Mesothelial cell of epicardium (in vitro differentiated cells): Measurements from ENCODE around the gene DEAF1. TPM values are rescaled to one million over a fixed set of nuclear protein-coding genes. Genes with fewer than 3 reads are reported as not detected.

Source experiments
- DNase-seq, 2 experiments: peaks; one replicate each; pipeline ENCODE4 v3.0.0; 2021; ENCODE audit warnings: low spot score in 2 of 2; ENCODE audit not compliant: unreplicated experiment in 2 of 2
- H3K27ac Mint-ChIP-seq: 2 replicates; pipeline ENCODE4 v1.8.0; 2021; ENCODE audit warnings: mixed read lengths
- H3K27me3 Mint-ChIP-seq: 2 replicates; pipeline ENCODE4 v1.8.0; 2021; ENCODE audit warnings: low read depth, mixed read lengths
- H3K36me3 Mint-ChIP-seq: 2 replicates; pipeline ENCODE4 v1.8.0; 2021; ENCODE audit warnings: mixed read lengths
- H3K4me1 Mint-ChIP-seq: 2 replicates; pipeline ENCODE4 v1.8.0; 2021; ENCODE audit warnings: mixed read lengths
- H3K4me3 Mint-ChIP-seq: 2 replicates; pipeline ENCODE4 v1.8.0; 2021; ENCODE audit warnings: mild to moderate bottlenecking, moderate library complexity, mixed read lengths
- H3K9me3 Mint-ChIP-seq: 2 replicates; pipeline ENCODE4 v1.8.0; 2021; ENCODE audit warnings: mixed read lengths
- total RNA-seq: library from RNA; stranded (reverse); gene quantifications from 3 replicates; pipeline ENCODE4 v1.2.1, GENCODE V29; 2021
- TF ChIP-seq, protein P1 (sequence below): fragments of 200-600 bp; sonication (generic); IDR thresholded peaks from one replicate; pipeline ENCODE4 v1.5.0; 2021; ENCODE audit warnings: antibody characterized with exemption; ENCODE audit not compliant: unreplicated experiment

Gene DEAF1
- total RNA-seq, 1 donor from 2014 or later: 64.0 TPM

DNA sequence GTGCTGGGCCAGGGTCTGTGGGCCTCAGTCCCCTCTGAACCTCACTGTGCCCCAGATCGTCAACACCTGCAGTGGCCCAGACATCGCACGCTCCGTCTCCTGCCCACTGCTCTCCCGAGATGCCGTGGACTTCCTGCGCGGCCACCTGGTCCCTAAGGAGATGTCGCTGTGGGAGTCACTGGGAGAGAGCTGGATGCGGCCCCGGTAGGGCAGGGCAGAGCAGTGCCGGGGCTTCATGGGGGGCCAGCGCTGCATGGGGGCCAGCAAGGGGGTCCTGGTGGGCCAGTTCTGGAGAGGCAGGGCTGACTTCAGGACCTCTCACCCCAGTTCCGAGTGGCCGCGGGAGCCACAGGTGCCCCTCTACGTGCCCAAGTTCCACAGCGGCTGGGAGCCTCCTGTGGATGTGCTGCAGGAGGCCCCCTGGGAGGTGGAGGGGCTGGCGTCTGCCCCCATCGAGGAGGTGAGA, 27.4 kb upstream of the DEAF1 start:
- Mint-ChIP-seq H3K27ac (no peak overlapping the region), H3K9me3 (no peaks in the 10 kb centered on the region), H3K27me3 (peaks cover 31% of the 10 kb centered on the region), H3K4me1 (peaks cover 3% of the 10 kb centered on the region), H3K36me3 (peaks cover 12% of the 10 kb centered on the region), H3K4me3 (no peak overlapping the region)
- TF ChIP-seq, protein P1, sequence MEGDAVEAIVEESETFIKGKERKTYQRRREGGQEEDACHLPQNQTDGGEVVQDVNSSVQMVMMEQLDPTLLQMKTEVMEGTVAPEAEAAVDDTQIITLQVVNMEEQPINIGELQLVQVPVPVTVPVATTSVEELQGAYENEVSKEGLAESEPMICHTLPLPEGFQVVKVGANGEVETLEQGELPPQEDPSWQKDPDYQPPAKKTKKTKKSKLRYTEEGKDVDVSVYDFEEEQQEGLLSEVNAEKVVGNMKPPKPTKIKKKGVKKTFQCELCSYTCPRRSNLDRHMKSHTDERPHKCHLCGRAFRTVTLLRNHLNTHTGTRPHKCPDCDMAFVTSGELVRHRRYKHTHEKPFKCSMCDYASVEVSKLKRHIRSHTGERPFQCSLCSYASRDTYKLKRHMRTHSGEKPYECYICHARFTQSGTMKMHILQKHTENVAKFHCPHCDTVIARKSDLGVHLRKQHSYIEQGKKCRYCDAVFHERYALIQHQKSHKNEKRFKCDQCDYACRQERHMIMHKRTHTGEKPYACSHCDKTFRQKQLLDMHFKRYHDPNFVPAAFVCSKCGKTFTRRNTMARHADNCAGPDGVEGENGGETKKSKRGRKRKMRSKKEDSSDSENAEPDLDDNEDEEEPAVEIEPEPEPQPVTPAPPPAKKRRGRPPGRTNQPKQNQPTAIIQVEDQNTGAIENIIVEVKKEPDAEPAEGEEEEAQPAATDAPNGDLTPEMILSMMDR: no peak
- DNase-seq: no peak

DNA sequence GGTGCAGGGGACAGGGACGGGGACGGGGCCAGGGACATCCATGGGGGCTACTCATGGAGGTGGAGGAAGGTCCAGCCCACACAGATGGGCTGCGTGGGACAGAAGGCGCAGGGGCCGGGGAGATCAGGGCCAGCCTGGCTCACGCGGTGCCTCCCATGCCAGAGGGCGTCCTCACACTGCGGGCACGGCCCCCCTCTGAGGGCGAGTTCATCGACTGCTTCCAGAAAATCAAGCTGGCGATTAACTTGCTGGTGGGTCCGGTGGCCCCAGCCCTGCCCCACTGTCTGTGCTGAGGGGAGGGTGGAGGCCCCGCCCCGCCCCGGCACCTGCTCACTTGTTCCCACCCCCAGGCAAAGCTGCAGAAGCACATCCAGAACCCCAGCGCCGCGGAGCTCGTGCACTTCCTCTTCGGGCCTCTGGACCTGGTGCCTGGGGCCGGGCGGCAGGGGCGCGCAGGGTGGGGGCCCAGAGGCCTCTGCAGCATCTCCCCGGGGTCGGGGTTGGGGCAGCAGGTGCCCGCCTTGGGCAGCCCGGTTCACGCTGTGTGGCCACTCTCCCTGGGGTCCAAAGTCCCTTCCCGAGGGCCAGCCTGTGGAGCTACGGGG, 26.8 kb upstream of the DEAF1 start:
- TF ChIP-seq, protein P1: no peak
- Mint-ChIP-seq H3K36me3 (peaks cover 12% of the 10 kb centered on the region), H3K9me3 (no peaks in the 10 kb centered on the region), H3K27ac (no peak overlapping the region), H3K4me1 (peaks cover 2% of the 10 kb centered on the region), H3K27me3 (peaks cover 31% of the 10 kb centered on the region), H3K4me3 (no peak overlapping the region)
- no peak for DNase-seq

DNA sequence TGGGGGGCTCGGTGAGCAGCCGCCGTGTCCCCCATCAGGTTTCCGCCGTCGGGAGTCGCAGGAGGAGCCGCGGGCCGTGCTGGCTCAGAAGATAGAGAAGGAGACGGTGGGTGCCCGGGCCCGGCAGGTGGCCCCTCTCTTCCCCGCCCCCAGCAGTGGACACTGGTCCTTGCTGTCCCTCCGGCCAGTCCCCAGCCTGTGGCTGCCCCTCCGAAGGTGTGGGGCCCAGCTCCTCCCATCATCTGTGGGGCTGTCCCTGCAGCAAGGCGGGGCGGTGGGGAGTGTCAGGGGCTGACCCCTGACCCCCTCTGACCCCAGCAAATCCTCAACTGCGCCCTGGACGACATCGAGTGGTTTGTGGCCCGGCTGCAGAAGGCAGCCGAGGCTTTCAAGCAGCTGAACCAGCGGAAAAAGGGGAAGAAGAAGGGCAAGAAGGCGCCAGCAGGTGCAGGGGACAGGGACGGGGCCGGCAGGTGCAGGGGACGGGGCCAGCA, 26.3 kb upstream of the DEAF1 start:
- TF ChIP-seq, protein P1: no peak
- H3K27ac Mint-ChIP-seq: no peak overlapping the region
- H3K4me3 Mint-ChIP-seq: no peak overlapping the region
- peaks cover 16% of the 10 kb centered on the region for H3K36me3 Mint-ChIP-seq
- H3K9me3 Mint-ChIP-seq: no peaks in the 10 kb centered on the region
- H3K4me1 Mint-ChIP-seq: no peaks in the 10 kb centered on the region
- DNase-seq: no peak
- peaks cover 31% of the 10 kb centered on the region for H3K27me3 Mint-ChIP-seq

DNA sequence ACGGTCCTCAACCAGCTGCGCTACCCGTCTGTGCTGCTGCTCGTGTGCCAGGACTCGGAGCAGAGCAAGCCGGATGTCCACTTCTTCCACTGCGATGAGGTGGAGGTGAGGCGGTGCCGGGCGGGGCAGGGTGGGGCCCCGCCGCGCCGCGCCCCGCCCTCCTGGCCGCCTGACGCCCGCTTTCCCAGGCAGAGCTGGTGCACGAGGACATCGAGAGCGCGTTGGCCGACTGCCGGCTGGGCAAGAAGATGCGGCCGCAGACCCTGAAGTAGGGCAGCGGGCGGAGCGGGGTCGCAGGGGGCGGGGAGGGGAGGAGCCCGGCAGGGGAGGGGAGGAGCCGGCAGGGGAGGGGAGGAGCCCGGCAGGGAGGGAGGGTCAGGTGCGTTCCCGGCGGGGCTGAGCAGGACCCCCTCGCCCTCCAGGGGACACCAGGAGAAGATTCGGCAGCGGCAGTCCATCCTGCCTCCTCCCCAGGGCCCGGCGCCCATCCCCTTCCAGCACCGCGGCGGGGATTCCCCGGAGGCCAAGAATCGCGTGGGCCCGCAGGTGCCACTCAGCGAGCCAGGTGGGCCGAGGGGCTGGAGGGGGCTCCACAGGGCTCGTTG, 25.7 kb upstream of the DEAF1 start:
- TF ChIP-seq, protein P1: no peak
- peaks cover 17% of the 10 kb centered on the region for H3K36me3 Mint-ChIP-seq
- no peaks in the 10 kb centered on the region for H3K4me1 Mint-ChIP-seq
- DNase-seq: no peak
- peaks cover 31% of the 10 kb centered on the region for H3K27me3 Mint-ChIP-seq
- no peak overlapping the region for H3K4me3 Mint-ChIP-seq
- H3K27ac Mint-ChIP-seq: no peak overlapping the region
- H3K9me3 Mint-ChIP-seq: no peaks in the 10 kb centered on the region

DNA sequence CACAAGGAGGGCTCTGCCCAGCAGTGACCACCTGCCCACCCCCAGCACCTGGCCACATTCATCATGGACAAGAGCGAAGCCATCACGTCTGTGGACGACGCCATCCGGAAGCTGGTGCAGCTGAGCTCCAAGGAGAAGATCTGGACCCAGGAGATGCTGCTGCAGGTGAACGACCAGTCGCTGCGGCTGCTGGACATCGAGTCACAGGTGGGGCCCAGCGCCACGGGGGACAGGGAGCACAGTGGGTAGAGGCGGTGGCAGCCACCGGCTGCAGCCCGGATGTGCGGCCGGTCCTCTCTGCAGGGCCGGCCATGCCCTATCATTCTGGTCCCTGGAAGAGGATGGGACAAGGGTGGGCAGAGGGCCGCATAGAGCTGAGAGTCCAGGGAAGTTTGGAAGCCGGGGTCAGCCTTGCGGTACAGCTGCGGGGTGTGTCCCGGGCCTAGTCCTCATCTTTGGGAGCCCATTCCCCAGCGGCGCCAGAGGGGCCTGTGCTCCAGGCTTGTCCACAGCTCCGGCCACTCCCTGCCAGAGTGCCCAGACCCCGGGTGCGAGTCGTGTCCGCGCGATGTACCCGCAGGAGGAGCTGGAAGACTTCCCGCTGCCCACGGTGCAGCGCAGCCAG, 25.1 kb upstream of the DEAF1 start:
- H3K4me3 Mint-ChIP-seq: no peak overlapping the region
- TF ChIP-seq, protein P1: no peak

More for the DNA sequence above, 25.1 kb upstream of the DEAF1 start:
- DNase-seq: no peak
- Mint-ChIP-seq H3K27me3 (peaks cover 28% of the 10 kb centered on the region), H3K4me1 (no peaks in the 10 kb centered on the region), H3K27ac (no peak overlapping the region), H3K36me3 (peaks cover 20% of the 10 kb centered on the region), H3K9me3 (peaks cover 3% of the 10 kb centered on the region)
